ENCODE measurements around the gene ROCK2. TPM values are rescaled to one million over a fixed set of nuclear protein-coding genes. Genes with fewer than 3 reads are reported as not detected.

ROCK2 gene
- total and polyA plus RNA-seq, 2 of the 13 experiments (the other 11 are each of a cell fraction or from before 2014, with no cell fraction given), result 38.1 to 119 TPM

DNA sequence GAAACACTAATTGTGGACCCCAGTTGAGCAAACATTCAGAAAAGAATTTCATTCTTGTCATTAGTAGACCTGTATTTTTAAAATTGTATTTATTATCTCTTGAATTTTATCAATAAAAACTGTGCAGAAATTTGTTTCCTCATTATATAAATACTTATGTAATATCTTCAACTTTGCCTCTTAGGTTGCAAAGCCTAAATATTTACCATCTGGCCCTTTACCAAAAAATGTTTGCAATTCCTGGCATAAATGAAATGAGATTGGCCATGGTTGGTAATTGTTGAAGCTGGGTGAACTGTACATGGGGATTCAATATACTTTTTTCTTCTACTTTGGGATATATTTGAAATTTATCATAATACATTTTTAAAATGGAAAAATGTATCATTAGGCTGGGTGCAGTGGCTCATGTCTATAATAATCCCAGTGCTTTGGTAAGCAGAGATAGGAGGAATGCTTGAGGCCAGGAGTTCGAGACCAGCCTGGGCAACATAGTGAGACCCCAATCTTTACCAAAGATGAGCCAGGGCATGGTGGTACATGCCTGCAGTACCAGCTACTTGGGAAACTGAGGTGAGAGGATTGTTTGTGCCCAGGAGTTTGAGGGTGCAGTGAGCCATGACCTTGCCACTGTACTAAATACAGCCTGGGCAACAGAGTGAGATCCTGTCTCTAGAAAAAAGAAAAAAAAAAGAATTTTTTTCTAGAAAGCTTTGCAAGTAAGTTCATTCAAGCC, 100.2 kb downstream of the ROCK2 start:
- H3K4me2 ChIP-seq (ENCODE audit: low read depth, low read length), result no peak overlapping the region
- DNase-seq (ENCODE audit: low spot score) (peak; percentile 43), FAIRE-seq (no peak), ATAC-seq (no peak)
- ChIA-PET CTCF (ENCODE audit: low intra/inter-chr PET ratio, low total read pairs) (no interaction called here), POLR2A (no interaction called here)
- H3K27me3 ChIP-seq (ENCODE audit: control insufficient read depth in 1 of 2, insufficient read depth in 2 of 2, low read length in 2 of 2), result no peaks in the 10 kb centered on the region
- H3K27ac ChIP-seq (ENCODE audit: extremely low read length, insufficient read depth, low read length), result peak overlapping the region; percentile 20
- intact Hi-C loops (cut with micrococcal nuclease; ENCODE audit: unreplicated experiment), result loop anchor here (5.0 kb wide), 1 partner anchor 168 kb away; no protein-coding TSS in a partner anchor
- H4K20me1 ChIP-seq (ENCODE audit: insufficient read depth, low read length), result peaks cover 65% of the 10 kb centered on the region
- H3K36me3 ChIP-seq (replicated peaks in 1 of 2; ENCODE audit: control insufficient read depth in 1 of 2, insufficient read depth in 2 of 2, low read length in 2 of 2), result peaks cover 13 to 77% of the 10 kb centered on the region in 2 experiments
- H3K79me2 ChIP-seq (ENCODE audit: insufficient read depth, low read length), result peaks cover 87% of the 10 kb centered on the region
- WGBS (ENCODE audit: low lambda C conversion rate), result 96% methylated on average over 1 of the region's 1 CpG
- H3K9me3 ChIP-seq (ENCODE audit: low read length), result no peaks in the 10 kb centered on the region
- peaks cover 48% of the 10 kb centered on the region for H3K4me1 ChIP-seq (ENCODE audit: insufficient read depth, low read length)
- no peak overlapping the region for H3K4me3 ChIP-seq (replicated peaks in 1 of 3; ENCODE audit: insufficient read depth in 1 of 3, low read depth in 2 of 3, low read length in 3 of 3)
- no peak overlapping the region for H3K9ac ChIP-seq (ENCODE audit: insufficient read depth, low read depth, low read length)
- no TSS peak for BruUV-seq (replicated peaks)
- in situ Hi-C loops (cut with HindIII; ENCODE audit: extremely low pct_ligation_motif_present, low pct_unique_long_range_greater_than_20kb), result no loop called here
- H2AFZ ChIP-seq (ENCODE audit: low read length), result no peak overlapping the region
- TF ChIP-seq, protein P1, sequence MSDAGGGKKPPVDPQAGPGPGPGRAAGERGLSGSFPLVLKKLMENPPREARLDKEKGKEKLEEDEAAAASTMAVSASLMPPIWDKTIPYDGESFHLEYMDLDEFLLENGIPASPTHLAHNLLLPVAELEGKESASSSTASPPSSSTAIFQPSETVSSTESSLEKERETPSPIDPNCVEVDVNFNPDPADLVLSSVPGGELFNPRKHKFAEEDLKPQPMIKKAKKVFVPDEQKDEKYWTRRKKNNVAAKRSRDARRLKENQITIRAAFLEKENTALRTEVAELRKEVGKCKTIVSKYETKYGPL (CRISPR knock-in tag; IDR thresholded peaks at IDR 0.05), result peak; percentile 46; the same call in 1 of the 2 replicates
- TF ChIP-seq ZNF17 (CRISPR knock-in tag; IDR thresholded peaks at IDR 0.05) (no peak), ARHGAP35 (CRISPR knock-in tag; IDR thresholded peaks at IDR 0.05; ENCODE audit: borderline replicate concordance) (no peak), CEBPB (IDR thresholded peaks at IDR 0.05; ENCODE audit: borderline replicate concordance, low read depth, low read length) (0 out of 2 replicates have a peak, but pooled peaks have one; percentile 15), CCDC6 (CRISPR knock-in tag; IDR thresholded peaks at IDR 0.05) (no peak), ZBTB26 (CRISPR knock-in tag; IDR thresholded peaks at IDR 0.05; ENCODE audit: borderline replicate concordance) (0 out of 2 replicates have a peak, but pooled peaks have one; percentile 36), ZNF367 (CRISPR knock-in tag; IDR thresholded peaks at IDR 0.05; ENCODE audit: borderline replicate concordance) (no peak), ZNF672 (CRISPR knock-in tag; IDR thresholded peaks at IDR 0.05) (no peak), ZBTB42 (CRISPR knock-in tag; IDR thresholded peaks at IDR 0.05) (no peak), REST (IDR thresholded peaks at IDR 0.05; ENCODE audit: borderline replicate concordance in 1 of 2, low read depth in 1 of 2, low read length in 2 of 2) (no peak), ASH2L (IDR thresholded peaks at IDR 0.05; ENCODE audit: insufficient read length, low read depth, low read length) (no peak), ZNF3 (CRISPR knock-in tag; IDR thresholded peaks at IDR 0.05) (no peak), ZNF577 (CRISPR knock-in tag; IDR thresholded peaks at IDR 0.05; ENCODE audit: borderline replicate concordance, low read depth) (no peak), NFIC (IDR thresholded peaks at IDR 0.05; ENCODE audit: low read length) (peak; percentile 48; the same call in 1 of the 2 replicates), ZMYM4 (CRISPR knock-in tag; IDR thresholded peaks at IDR 0.05) (no peak), MXD1 (CRISPR knock-in tag; IDR thresholded peaks at IDR 0.05) (no peak)
- TF ChIP-seq, protein P2, sequence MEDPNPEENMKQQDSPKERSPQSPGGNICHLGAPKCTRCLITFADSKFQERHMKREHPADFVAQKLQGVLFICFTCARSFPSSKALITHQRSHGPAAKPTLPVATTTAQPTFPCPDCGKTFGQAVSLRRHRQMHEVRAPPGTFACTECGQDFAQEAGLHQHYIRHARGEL (CRISPR knock-in tag; IDR thresholded peaks at IDR 0.05), result no peak

Measured in HepG2 (cell line).